Gastrocnemius medialis (tissue), 4 donors: Measurements from ENCODE around the gene ZNF354C. TPM values are rescaled to one million over a fixed set of nuclear protein-coding genes. Genes with fewer than 3 reads are reported as not detected.

Experiments
- ATAC-seq, 2 donors: fragments of 150-250 bp; one replicate each; pipeline ENCODE4 v1.9.1; 2016
- DNase-seq, 2 donors: peaks; one replicate each; pipeline ENCODE4 v3.0.0-alpha.2; 2019
- H3K27ac ChIP-seq, 4 donors: fragments of 200-600 bp; sonication (generic); 1 replicate in 1 of 4; 2 replicates in 3 of 4; pipeline ENCODE4 v1.5.1; 2016 to 2018; ENCODE audit warnings: mild to moderate bottlenecking in 2 of 4, moderate library complexity in 1 of 4
- H3K27me3 ChIP-seq, 3 donors: fragments of 200-600 bp; sonication (generic) in 2 of 3; 1 replicate in 1 of 3; 2 replicates in 2 of 3; pipeline versions ENCODE4 v1.5.1 to v1.6.0; 2016 to 2019; ENCODE audit warnings: mild to moderate bottlenecking in 1 of 3, moderate library complexity in 1 of 3
- H3K36me3 ChIP-seq, 2 donors: fragments of 200-600 bp; sonication (generic) in 1 of 2; one replicate each; pipeline ENCODE4 v1.5.1; 2017 to 2018
- H3K4me1 ChIP-seq, 2 donors: fragments of 200-600 bp; sonication (generic) in 1 of 2; one replicate each; pipeline ENCODE4 v1.5.1; 2016 to 2017; ENCODE audit warnings: mild to moderate bottlenecking in 2 of 2
- H3K4me3 ChIP-seq, 4 donors: fragments of 200-600 bp; sonication (generic) in 3 of 4; 1 replicate in 1 of 4; 2 replicates in 3 of 4; pipeline ENCODE4 v1.5.1; 2016 to 2019; ENCODE audit warnings: mild to moderate bottlenecking in 2 of 4
- H3K9me3 ChIP-seq, 3 donors: fragments of 200-600 bp; sonication (generic) in 2 of 3; 1 replicate in 1 of 3; 2 replicates in 2 of 3; pipeline ENCODE4 v1.5.1; 2016 to 2019
- POLR2A ChIP-seq, 2 donors: fragments of 450-650 bp; IDR thresholded peaks; one replicate each; pipeline ENCODE4 v1.6.1; 2017; ENCODE audit warnings: antibody characterized with exemption in 2 of 2, mild to moderate bottlenecking in 2 of 2, moderate library complexity in 2 of 2
- in situ Hi-C, 4 donors: fragments of 200-750 bp; cut with MboI; loops; one replicate each; pipeline versions ENCODE4 v1.15.0 to v1.8.0; 2017; ENCODE audit warnings: low sequenced_read_pairs in 4 of 4
- intact Hi-C: fragments of 100-400 bp; cut with DNase I; formaldehyde crosslinking; loops from one replicate; pipeline ENCODE4 v1.15.1; 2023; ENCODE audit warnings: low total_unique reads
- total RNA-seq, 4 donors: library from RNA; depleted of rRNA; stranded (reverse); fragments of >200 nt; gene quantifications; one replicate each; pipeline versions ENCODE4 v1.1.0 to v1.2.3, GENCODE V29; 2016
- TF ChIP-seq, protein P1 (sequence below), 5 experiments: fragments of 450-650 bp in 3 of 5; fragments of 200-600 bp in 2 of 5; sonication (generic) in 2 of 5; IDR thresholded peaks in 4 of 5; conservative IDR thresholded peaks in 1 of 5; 1 replicate in 4 of 5; 2 replicates in 1 of 5; pipeline ENCODE4 v1.5.1; 2016 to 2019; ENCODE audit warnings: antibody characterized with exemption in 5 of 5, mild to moderate bottlenecking in 3 of 5, moderate library complexity in 3 of 5

The ZNF354C gene
- 1 to 10 TPM; 1.6 to 3.5 (median 2.3) TPM for total RNA-seq

DNA sequence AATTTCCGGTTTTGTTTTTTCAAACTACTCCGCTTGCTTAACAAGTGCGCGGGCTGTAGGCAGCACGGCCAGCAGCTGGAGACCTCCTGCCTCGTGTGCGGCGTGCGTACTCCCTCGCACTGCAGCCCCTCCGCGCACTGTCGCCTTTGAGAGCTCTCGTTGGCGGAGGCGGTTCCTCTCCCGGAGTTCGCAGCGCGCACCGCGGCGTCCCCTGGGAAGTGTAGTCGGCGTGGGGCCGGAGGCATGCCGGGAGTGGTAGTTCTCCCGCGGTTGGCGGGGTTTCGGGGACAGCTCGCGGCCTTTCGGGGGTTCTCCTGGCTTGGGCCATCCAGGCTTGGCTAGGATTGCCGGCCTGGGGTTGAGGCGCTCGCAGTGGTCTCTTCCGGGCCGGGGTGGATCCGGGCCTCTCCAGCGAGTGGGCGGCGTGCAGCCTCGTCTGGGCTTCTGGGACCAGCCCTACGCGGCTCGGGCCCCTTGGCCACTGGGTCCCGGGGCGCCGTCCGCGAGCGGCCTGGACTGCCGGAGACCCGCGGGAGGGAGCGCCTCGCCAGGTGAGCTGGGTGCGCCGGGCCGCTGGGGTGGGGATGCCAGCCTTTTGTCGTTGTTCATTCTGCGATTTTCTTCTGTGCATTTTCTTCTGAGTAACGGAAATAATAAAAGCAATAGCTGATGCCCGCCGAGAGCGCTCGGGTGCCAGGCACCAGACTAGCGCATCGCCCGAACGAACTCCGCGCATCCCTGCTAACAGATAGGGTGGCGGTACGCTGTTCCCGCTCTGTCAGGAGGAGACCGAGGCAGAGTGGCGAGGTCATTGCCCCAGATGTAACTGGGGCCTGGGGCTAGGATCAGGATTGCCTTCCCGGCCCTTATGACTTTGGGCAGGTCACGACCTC, at the start of gene ZNF354C:
ZNF354C (plus strand) TSS at position 258 of the 893 bp plus-strand sequence. CDS start 1,696 bp downstream, outside the sequence.
- peaks cover 5 to 7% of the 10 kb centered on the region in 2 donors for H3K4me1 ChIP-seq
- in situ Hi-C loops (loop anchor here (5.0 to 25.0 kb wide), 5 partner anchors 203 to 336 kb away; partner anchors contain the start of genes ZNF354B (in 4 of the 4) and ZNF354A (in 2 of the 4)), intact Hi-C loops (loop anchor here (1.0 to 2.0 kb wide), 5 partner anchors 37 to 1232 kb away; partner anchors contain the start of genes MAPK9, ZNF354A, ZNF354B and ZNF879)
- H3K27ac ChIP-seq: peak within 1 kb of the TSS; percentile 63 to 76 (median 74)
- peaks cover 0 to 4% (median 0%) of the 10 kb centered on the region in 3 donors for H3K27me3 ChIP-seq
- DNase-seq (peak; percentile 74 to 77), ATAC-seq (peak; percentile 90 to 95)
- H3K9me3 ChIP-seq: peaks cover 0 to 6% (median 0%) of the 10 kb centered on the region in 3 donors
- H3K4me3 ChIP-seq: peak within 1 kb of the TSS; percentile 71 to 91 (median 84)
- TF ChIP-seq, protein P1, sequence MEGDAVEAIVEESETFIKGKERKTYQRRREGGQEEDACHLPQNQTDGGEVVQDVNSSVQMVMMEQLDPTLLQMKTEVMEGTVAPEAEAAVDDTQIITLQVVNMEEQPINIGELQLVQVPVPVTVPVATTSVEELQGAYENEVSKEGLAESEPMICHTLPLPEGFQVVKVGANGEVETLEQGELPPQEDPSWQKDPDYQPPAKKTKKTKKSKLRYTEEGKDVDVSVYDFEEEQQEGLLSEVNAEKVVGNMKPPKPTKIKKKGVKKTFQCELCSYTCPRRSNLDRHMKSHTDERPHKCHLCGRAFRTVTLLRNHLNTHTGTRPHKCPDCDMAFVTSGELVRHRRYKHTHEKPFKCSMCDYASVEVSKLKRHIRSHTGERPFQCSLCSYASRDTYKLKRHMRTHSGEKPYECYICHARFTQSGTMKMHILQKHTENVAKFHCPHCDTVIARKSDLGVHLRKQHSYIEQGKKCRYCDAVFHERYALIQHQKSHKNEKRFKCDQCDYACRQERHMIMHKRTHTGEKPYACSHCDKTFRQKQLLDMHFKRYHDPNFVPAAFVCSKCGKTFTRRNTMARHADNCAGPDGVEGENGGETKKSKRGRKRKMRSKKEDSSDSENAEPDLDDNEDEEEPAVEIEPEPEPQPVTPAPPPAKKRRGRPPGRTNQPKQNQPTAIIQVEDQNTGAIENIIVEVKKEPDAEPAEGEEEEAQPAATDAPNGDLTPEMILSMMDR (IDR thresholded peaks at IDR 0.05 in 4 of 5, conservative IDR thresholded peaks at IDR 0.05 in 1 of 5): peak in 1 of 5 experiments; percentile 15
- peak in 1 of 2 donors; percentile 48 for TF ChIP-seq POLR2A (IDR thresholded peaks at IDR 0.05)
- peaks cover 0 to 35% of the 10 kb centered on the region in 2 donors for H3K36me3 ChIP-seq

DNA sequence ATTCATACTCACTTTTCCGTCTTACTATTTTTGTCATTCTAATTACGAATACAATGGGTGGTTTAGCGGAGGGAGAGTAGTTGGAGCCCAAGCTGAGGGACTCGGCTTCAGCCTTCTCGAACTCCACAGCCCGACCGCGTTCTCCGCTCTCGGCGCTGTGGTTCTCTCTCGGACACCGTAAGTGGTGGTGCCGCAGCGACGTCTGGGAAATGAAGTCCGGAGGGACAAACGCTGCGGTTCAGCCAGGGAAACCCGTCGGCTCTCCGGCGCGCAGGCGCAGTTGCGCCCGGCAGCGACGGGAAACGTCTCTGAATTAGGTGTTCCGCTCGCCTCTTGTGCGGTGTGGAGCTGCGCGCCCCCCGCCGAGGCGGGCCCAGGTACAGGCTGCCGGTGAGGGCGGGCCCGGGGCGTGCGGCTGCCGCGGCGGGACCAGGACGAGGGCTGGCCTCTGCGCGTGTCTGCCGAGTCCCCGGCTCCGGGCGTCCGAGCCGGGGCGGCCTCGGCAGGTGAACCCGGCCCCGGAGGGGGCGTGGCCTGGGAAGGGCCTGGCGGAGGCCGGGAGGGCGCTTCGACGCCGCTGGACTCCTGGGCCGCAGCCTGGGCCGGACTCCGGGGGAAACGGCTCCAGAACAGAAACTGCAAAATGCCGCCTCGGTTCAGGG, 36.5 kb upstream of the ZNF354C start, which contains the start of gene ZNF879:
ZNF879 (plus strand) TSS at position 277 of the 662 bp plus-strand sequence. CDS start 1,201 bp downstream, outside the sequence.
- Histone ChIP-seq H3K4me3 (peak within 1 kb of the TSS; percentile 58 to 82 (median 68)), H3K27ac (peak within 1 kb of the TSS; percentile 74 to 89 (median 82)), H3K36me3 (peaks cover 5 to 42% of the 10 kb centered on the region in 2 donors), H3K9me3 (peaks cover 0 to 14% (median 5%) of the 10 kb centered on the region in 3 donors), H3K27me3 (no peaks in the 10 kb centered on the region), H3K4me1 (peaks cover 7 to 9% of the 10 kb centered on the region in 2 donors)
- intact Hi-C loops: loop anchor here (1.0 to 10.0 kb wide), 7 partner anchors 37 to 1451 kb away; partner anchors contain the start of genes CLK4, RUFY1, ZNF354A and ZNF354B
- ATAC-seq (peak; percentile 98 to 99), DNase-seq (peak; percentile 89 to 92)
- TF ChIP-seq, protein P1 (IDR thresholded peaks at IDR 0.05 in 4 of 5, conservative IDR thresholded peaks at IDR 0.05 in 1 of 5): peak in 2 of 5 experiments; percentile 11 to 14
- TF ChIP-seq POLR2A (IDR thresholded peaks at IDR 0.05): peak; percentile 46 to 60
- in situ Hi-C loops: no loop called here

GRCh38 chr5:179033004-179033580, 27.1 kb upstream of the ZNF354C start:
- in situ Hi-C loops (no loop called here), intact Hi-C loops (no loop called here)
- ATAC-seq (no peak), DNase-seq (no peak)
- Histone ChIP-seq H3K4me3 (peak overlapping the region in 1 of 4 donors; percentile 40), H3K4me1 (no peaks in the 10 kb centered on the region), H3K27me3 (no peaks in the 10 kb centered on the region), H3K36me3 (peaks cover 34 to 67% of the 10 kb centered on the region in 2 donors), H3K9me3 (peaks cover 19 to 79% (median 39%) of the 10 kb centered on the region in 3 donors), H3K27ac (no peak overlapping the region)
- TF ChIP-seq, protein P1 (IDR thresholded peaks at IDR 0.05 in 4 of 5, conservative IDR thresholded peaks at IDR 0.05 in 1 of 5): no peak
- TF ChIP-seq POLR2A (IDR thresholded peaks at IDR 0.05): no peak

GRCh38 chr5:179044765-179045164, 15.4 kb upstream of the ZNF354C start:
- intact Hi-C loops: no loop called here
- ATAC-seq: no peak
- H3K27ac ChIP-seq: no peak overlapping the region
- no peak overlapping the region for H3K4me3 ChIP-seq
- H3K4me1 ChIP-seq: no peaks in the 10 kb centered on the region
- DNase-seq: no peak
- TF ChIP-seq POLR2A (IDR thresholded peaks at IDR 0.05): no peak
- TF ChIP-seq, protein P1 (IDR thresholded peaks at IDR 0.05 in 4 of 5, conservative IDR thresholded peaks at IDR 0.05 in 1 of 5): no peak
- H3K36me3 ChIP-seq: no peaks in the 10 kb centered on the region
- H3K27me3 ChIP-seq: no peaks in the 10 kb centered on the region
- no peaks in the 10 kb centered on the region for H3K9me3 ChIP-seq
- in situ Hi-C loops: no loop called here
